ENCODE measurements around the gene PITPNB. TPM values are rescaled to one million over a fixed set of nuclear protein-coding genes. Genes with fewer than 3 reads are reported as not detected.

The PITPNB gene
- polyA plus RNA-seq, 1 experiment = 24.0 TPM

DNA sequence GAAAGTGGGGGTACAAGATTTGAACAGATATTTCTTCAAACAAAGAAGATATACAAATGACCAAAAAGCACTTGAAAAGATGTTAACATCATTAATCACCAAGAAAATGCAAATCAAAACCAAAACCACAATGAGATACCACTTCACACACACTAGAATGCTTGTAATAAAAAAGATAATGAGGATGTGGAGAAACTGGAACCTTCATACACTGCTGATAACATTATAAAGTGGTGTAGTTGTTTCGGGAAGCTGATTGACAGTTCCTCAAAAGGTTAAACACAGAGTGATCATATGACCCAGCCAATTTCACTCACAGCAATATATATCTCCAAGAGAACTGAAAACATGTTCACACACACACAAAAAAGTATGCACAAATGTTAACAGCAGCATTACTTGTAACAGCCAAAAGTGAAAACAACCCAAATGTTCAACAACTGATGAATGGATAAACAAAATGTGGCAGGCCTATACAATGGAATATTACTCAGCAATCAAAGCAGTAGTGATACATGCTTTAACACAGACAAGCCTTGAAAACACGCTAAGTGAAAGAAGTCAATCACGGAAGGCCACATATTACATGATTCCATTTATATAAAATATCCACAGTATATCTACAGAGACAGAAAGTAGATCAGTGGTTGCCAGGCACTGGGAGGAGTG, 15.1 kb downstream of the PITPNB start:
- Histone ChIP-seq H3K36me3 (ENCODE audit: control insufficient read depth, insufficient read depth, low read length) (peaks cover 5% of the 10 kb centered on the region), H3K27me3 (ENCODE audit: control insufficient read depth, insufficient read depth, low read length) (no peaks in the 10 kb centered on the region), H3K4me3 (ENCODE audit: low read depth, low read length) (no peak overlapping the region)
- POLR2A ChIA-PET = no interaction called here
- TF ChIP-seq, protein P1, sequence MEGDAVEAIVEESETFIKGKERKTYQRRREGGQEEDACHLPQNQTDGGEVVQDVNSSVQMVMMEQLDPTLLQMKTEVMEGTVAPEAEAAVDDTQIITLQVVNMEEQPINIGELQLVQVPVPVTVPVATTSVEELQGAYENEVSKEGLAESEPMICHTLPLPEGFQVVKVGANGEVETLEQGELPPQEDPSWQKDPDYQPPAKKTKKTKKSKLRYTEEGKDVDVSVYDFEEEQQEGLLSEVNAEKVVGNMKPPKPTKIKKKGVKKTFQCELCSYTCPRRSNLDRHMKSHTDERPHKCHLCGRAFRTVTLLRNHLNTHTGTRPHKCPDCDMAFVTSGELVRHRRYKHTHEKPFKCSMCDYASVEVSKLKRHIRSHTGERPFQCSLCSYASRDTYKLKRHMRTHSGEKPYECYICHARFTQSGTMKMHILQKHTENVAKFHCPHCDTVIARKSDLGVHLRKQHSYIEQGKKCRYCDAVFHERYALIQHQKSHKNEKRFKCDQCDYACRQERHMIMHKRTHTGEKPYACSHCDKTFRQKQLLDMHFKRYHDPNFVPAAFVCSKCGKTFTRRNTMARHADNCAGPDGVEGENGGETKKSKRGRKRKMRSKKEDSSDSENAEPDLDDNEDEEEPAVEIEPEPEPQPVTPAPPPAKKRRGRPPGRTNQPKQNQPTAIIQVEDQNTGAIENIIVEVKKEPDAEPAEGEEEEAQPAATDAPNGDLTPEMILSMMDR (IDR thresholded peaks at IDR 0.05; ENCODE audit: insufficient read depth, low read depth, low read length) = no peak
- no peak for DNase-seq (ENCODE audit: low read depth)
- CTCF ChIA-PET = interaction anchor here (0.6 kb wide), 3 partner anchors 33 to 133 kb away, joined by 3 to 5 read pairs (median 3); no protein-coding TSS in a partner anchor

DNA sequence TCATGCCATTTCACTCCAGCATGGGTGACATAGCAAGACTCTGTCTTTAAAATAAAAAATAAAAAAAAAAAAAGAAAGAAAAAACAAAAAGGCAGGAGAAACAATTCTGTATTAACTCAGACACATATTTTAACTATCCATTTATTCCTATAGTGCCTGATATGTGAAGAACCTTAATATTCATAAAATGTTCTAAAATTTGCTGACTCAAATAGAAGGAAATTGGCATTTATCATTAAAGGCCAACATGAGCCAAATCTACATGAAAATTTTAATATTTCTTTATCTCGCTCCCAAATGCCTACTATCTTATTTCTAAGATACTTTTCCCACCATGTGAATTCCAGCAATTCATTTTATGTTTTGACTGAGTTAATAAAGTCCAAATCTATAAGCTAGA, 18.9 kb downstream of the PITPNB start:
- peaks cover 3% of the 10 kb centered on the region for H3K36me3 ChIP-seq (ENCODE audit: control insufficient read depth, insufficient read depth, low read length)
- ChIA-PET CTCF (interaction anchor here (1.0 to 2.9 kb wide), 2 partner anchors 13 to 16 kb away, joined by 3 to 13 read pairs; no protein-coding TSS in a partner anchor), POLR2A (no interaction called here)
- TF ChIP-seq, protein P1 (IDR thresholded peaks at IDR 0.05; ENCODE audit: insufficient read depth, low read depth, low read length) = no peak
- H3K27me3 ChIP-seq (ENCODE audit: control insufficient read depth, insufficient read depth, low read length) = no peaks in the 10 kb centered on the region
- no peak for DNase-seq (ENCODE audit: low read depth)
- no peak overlapping the region for H3K4me3 ChIP-seq (ENCODE audit: low read depth, low read length)

- Histone ChIP-seq H3K36me3 (ENCODE audit: control insufficient read depth, insufficient read depth, low read length) (peaks cover 6% of the 10 kb centered on the region), H3K27me3 (ENCODE audit: control insufficient read depth, insufficient read depth, low read length) (no peaks in the 10 kb centered on the region), H3K4me3 (ENCODE audit: low read depth, low read length) (no peak overlapping the region)
- CTCF ChIA-PET = interaction anchor here (0.7 to 1.6 kb wide), 2 partner anchors 10 to 73 kb away, joined by 3 to 8 read pairs; no protein-coding TSS in a partner anchor
- no peak for DNase-seq (ENCODE audit: low read depth)
- TF ChIP-seq, protein P1 (IDR thresholded peaks at IDR 0.05; ENCODE audit: insufficient read depth, low read depth, low read length) = no peak
- POLR2A ChIA-PET = no interaction called here
Measured at GRCh38 chr22:27896245-27896644, 22.8 kb downstream of the PITPNB start.

GRCh38 chr22:27895600-27895999, 23.5 kb downstream of the PITPNB start:
- ChIA-PET POLR2A (no interaction called here), CTCF (interaction anchor here (1.6 kb wide), 1 partner anchor 9 kb away, joined by 8 read pairs; no protein-coding TSS in a partner anchor)
- DNase-seq (ENCODE audit: low read depth) = no peak
- Histone ChIP-seq H3K4me3 (ENCODE audit: low read depth, low read length) (no peak overlapping the region), H3K36me3 (ENCODE audit: control insufficient read depth, insufficient read depth, low read length) (peaks cover 6% of the 10 kb centered on the region), H3K27me3 (ENCODE audit: control insufficient read depth, insufficient read depth, low read length) (no peaks in the 10 kb centered on the region)
- TF ChIP-seq, protein P1 (IDR thresholded peaks at IDR 0.05; ENCODE audit: insufficient read depth, low read depth, low read length) = no peak

- no peak overlapping the region for H3K4me3 ChIP-seq (ENCODE audit: low read depth, low read length)
- H3K27me3 ChIP-seq (ENCODE audit: control insufficient read depth, insufficient read depth, low read length) = no peaks in the 10 kb centered on the region
- H3K36me3 ChIP-seq (ENCODE audit: control insufficient read depth, insufficient read depth, low read length) = peaks cover 10% of the 10 kb centered on the region
- DNase-seq (ENCODE audit: low read depth) = no peak
- CTCF ChIA-PET = interaction anchor here (1.0 kb wide), 1 partner anchor 11 kb away, joined by 3 read pairs; no protein-coding TSS in a partner anchor
- TF ChIP-seq, protein P1 (IDR thresholded peaks at IDR 0.05; ENCODE audit: insufficient read depth, low read depth, low read length) = no peak
- POLR2A ChIA-PET = no interaction called here
Measured at GRCh38 chr22:27892811-27893210, 26.2 kb downstream of the PITPNB start.
